Left forelimb (tissue), 1 donor: Measurements from ENCODE around the gene ZIC3.

Source experiments
- DNase-seq: peaks from one replicate; pipeline ENCODE4 v3.0.0-alpha.2; 2018; ENCODE audit warnings: low spot score

Gene ZIC3

GRCh38 chrX:137574102-137574783, 8.3 kb downstream of the ZIC3 start:
- DNase-seq, result no peak

GRCh38 chrX:137574784-137575293, 8.9 kb downstream of the ZIC3 start:
- DNase-seq, result no peak

GRCh38 chrX:137575596-137576255, 9.8 kb downstream of the ZIC3 start:
- no peak for DNase-seq

- DNase-seq, result no peak
Measured at GRCh38 chrX:137587151-137587550, 21.2 kb downstream of the ZIC3 start.

GRCh38 chrX:137600769-137601168, 34.8 kb downstream of the ZIC3 start:
- no peak for DNase-seq
